Heart right ventricle (tissue), 16 donors: ENCODE measurements around the gene CLMN. TPM values are rescaled to one million over a fixed set of nuclear protein-coding genes. Genes with fewer than 3 reads are reported as not detected.

Experiments
- ATAC-seq, 8 donors: fragments of 200-7000 bp; cut with Tn5 transposase; one replicate each; pipeline ENCODE4 v1.9.1; 2020; ENCODE audit warnings: mild to moderate bottlenecking in 8 of 8, moderate library complexity in 8 of 8, moderate number of reproducible peaks in 1 of 8
- DNase-seq, 2 donors: peaks; one replicate each; pipeline ENCODE4 v3.0.0-alpha.2; 2020
- H3K27ac ChIP-seq, 10 donors: fragments of 200-600 bp; sonication (generic) in 2 of 10; one replicate each; pipeline versions ENCODE4 v1.5.0 to v1.8.0; 2020 to 2022; ENCODE audit warnings: mild to moderate bottlenecking in 3 of 10
- H3K27me3 ChIP-seq, 7 donors: fragments of 200-600 bp; one replicate each; pipeline ENCODE4 v1.8.0; 2021 to 2022; ENCODE audit warnings: mild to moderate bottlenecking in 2 of 7
- H3K36me3 ChIP-seq, 9 donors: fragments of 200-600 bp; sonication (generic) in 1 of 9; one replicate each; pipeline versions ENCODE4 v1.5.0 to v1.8.0; 2020 to 2022; ENCODE audit warnings: mild to moderate bottlenecking in 2 of 9
- H3K4me1 ChIP-seq, 9 donors: fragments of 200-600 bp; sonication (generic) in 1 of 9; one replicate each; pipeline versions ENCODE4 v1.5.0 to v1.8.0; 2020 to 2022; ENCODE audit warnings: mild to moderate bottlenecking in 4 of 9
- H3K4me3 ChIP-seq, 10 donors: fragments of 200-600 bp; sonication (generic) in 2 of 10; one replicate each; pipeline versions ENCODE4 v1.5.0 to v1.8.0; 2020 to 2022; ENCODE audit warnings: mild to moderate bottlenecking in 7 of 10, moderate library complexity in 2 of 10
- H3K9me3 ChIP-seq, 11 donors: fragments of 200-600 bp in 10 of 11; sonication (generic) in 2 of 11; one replicate each; pipeline versions ENCODE4 v1.5.0 to v1.8.0; 2013 to 2022; ENCODE audit warnings: mild to moderate bottlenecking in 2 of 11, control low read depth in 1 of 11, moderate library complexity in 1 of 11
- WGBS, 2 donors: extraction: QIAGEN DNeasy Blood & Tissue Kit; methylation state at CpG; one replicate each; pipeline ENCODE4 v1.1.7; 2013; ENCODE audit warnings: inconsistent platforms in 1 of 2; 5-methylcytosine and 5-hydroxymethylcytosine counted together
- intact Hi-C, 10 donors: fragments of 100-400 bp; cut with DNase I; formaldehyde crosslinking; loops; one replicate each; pipeline versions ENCODE4 v1.11.1 to v1.14.2; 2022
- polyA plus RNA-seq, 2 donors: library from polyadenylated mRNA; stranded (reverse); fragments of 200-250 nt; gene quantifications; one replicate each; pipeline ENCODE4 v1.2.3, GENCODE V29; 2013
- total RNA-seq, 10 donors: library from RNA; stranded (reverse); fragmentation: NEBNext Ultra II Directional in 3 of 10; extraction: Animal tissue kit (Norgen Biotek cat#: 25700) in 3 of 10; gene quantifications; one replicate each; pipeline versions ENCODE4 v1.2.1 to v1.2.4, GENCODE V29; 2021 to 2023
- TF ChIP-seq, protein P1 (sequence below), 9 donors: fragments of 200-600 bp; sonication (generic) in 2 of 9; IDR thresholded peaks; one replicate each; pipeline versions ENCODE4 v1.5.0 to v1.8.0; 2021 to 2022; ENCODE audit warnings: antibody characterized with exemption in 9 of 9, mild to moderate bottlenecking in 5 of 9, moderate library complexity in 1 of 9
- donor health status: Arrhythmogenic right ventricular cardiomyopathy.
- donor health status: ischemic (EF 13 %, LVEDD 7.1; RV severe dilation, severe dysfunction).
- donor health status: healthy with polysubstance abuse.
- donor health status: DM: no; HTN: yes; CAD: no.
- donor health status: DM: no; HTN: no; CAD: no.
- donor health status: ischemic (EF 25% LVEDD 6.9; RV normal size, moderate dysfunction).
- donor health status: ischemic (EF 25% LVEDD 5.7; RV mildly dilated, moderate dysfunction).
- donor health status: healthy.
- donor health status: DM: yes; HTN: yes; CAD: no.
- donor health status: Ischemic cardiomyopathy.
- donor health status: ischemic (EF 35%, LVEDD 5.7; RV mildly dilated, moderate dysfunction).
- donor health status: nonischemic (EF 11% LVEDD 7.7; RV severe dilation, severe dysfunction).
- donor health status: DM: yes; HTN: yes; CAD: no.
- donor health status: PGD.
- donor health status: ischemic (EF 29% LVEDD 5.4; RV normal size, mild dysfunction).
- donor health status: nonischemic (EF 23%, LVEDD 6.1; RV moderate dilation, normal function).

The CLMN gene
- total and polyA plus RNA-seq, 12 donors = 2.6 to 14.5 (median 5.9) TPM

DNA sequence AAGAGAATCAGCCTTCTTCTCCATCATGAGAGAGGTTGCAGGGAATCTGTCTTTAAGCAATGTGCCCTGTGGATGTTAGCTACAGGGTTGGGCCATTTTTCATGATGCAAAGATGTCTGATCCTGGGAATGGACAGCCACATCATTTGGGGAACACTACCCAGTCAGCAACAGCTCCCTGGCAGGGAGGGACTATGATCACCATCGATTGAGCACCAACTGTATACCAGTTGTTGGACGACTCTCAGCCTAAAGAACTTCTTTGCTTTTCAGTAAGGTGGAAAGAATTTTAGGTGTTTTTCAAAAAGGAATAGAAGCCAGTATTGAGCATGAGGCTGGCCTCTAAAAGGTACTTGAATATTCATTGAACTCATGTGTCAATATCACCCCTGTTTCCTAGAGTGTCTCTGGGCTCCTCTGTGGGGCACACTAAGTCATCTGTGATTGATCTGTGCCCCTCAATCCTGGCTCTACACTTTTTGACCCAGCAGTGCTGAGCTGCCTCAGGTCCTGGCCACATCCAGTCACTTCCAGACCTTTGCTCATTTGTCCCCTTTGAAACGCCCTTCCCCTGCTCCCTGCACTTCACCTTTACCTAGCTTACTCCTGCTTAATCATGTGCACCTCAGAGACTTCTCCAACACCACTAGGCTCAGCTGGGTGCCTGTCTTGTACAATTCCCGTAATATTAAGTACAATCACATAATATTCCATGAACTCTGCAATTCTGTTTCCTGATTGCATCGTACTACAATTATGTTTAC lies 2.2 kb upstream of the CLMN start:
- H3K36me3 ChIP-seq = no peaks in the 10 kb centered on the region
- no peak for ATAC-seq
- 88 to 91% methylated on average over 5 of the region's 5 CpGs for WGBS, 2 donors
- H3K27me3 ChIP-seq = peaks cover 0 to 16% (median 0%) of the 10 kb centered on the region in 7 donors
- intact Hi-C loops = loop anchor here in 3 of 10 donors (2.0 to 10.0 kb wide), 3 partner anchors 35 to 103 kb away; no protein-coding TSS in a partner anchor
- no peak for DNase-seq
- H3K9me3 ChIP-seq = no peaks in the 10 kb centered on the region
- H3K27ac ChIP-seq = peak overlapping the region in 2 of 10 donors; percentile 3 to 73
- H3K4me1 ChIP-seq = peaks cover 0 to 32% (median 19%) of the 10 kb centered on the region in 9 donors
- no peak overlapping the region for H3K4me3 ChIP-seq
- TF ChIP-seq, protein P1, sequence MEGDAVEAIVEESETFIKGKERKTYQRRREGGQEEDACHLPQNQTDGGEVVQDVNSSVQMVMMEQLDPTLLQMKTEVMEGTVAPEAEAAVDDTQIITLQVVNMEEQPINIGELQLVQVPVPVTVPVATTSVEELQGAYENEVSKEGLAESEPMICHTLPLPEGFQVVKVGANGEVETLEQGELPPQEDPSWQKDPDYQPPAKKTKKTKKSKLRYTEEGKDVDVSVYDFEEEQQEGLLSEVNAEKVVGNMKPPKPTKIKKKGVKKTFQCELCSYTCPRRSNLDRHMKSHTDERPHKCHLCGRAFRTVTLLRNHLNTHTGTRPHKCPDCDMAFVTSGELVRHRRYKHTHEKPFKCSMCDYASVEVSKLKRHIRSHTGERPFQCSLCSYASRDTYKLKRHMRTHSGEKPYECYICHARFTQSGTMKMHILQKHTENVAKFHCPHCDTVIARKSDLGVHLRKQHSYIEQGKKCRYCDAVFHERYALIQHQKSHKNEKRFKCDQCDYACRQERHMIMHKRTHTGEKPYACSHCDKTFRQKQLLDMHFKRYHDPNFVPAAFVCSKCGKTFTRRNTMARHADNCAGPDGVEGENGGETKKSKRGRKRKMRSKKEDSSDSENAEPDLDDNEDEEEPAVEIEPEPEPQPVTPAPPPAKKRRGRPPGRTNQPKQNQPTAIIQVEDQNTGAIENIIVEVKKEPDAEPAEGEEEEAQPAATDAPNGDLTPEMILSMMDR (IDR thresholded peaks at IDR 0.05) = no peak

DNA sequence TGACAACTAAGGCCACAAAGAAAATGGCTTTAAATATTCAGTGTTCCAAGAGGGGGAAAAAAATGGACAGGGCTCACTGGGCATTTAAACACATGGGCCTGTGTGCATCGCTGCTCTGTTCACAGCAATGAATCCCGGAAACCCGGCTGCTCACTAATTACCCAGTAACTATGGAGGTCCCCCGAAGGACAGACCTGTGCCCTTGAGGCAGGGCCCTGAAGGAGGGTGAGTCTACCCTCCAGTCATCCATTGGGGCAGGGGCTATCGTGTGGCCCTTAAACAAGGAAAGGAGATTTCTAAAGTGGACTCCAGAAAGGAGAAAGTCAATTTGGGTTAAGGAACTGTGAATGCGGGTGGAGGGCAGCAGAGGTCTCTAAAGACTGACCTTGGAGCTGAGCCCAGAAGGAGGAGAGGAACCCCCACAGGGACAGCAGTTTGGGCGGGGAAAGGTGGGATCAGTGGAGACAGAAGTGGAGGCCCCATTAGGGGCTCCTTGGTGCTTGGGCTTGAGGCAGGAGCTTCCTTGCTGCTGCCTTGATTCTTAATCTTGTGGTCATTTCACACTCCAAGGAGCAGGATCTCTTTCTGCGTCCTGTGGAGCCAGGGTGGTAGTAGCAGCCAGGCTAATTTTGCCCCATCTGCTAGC lies 1.4 kb upstream of the CLMN start:
- Histone ChIP-seq H3K4me3 (peak overlapping the region in 1 of 10 donors; percentile 40), H3K36me3 (no peaks in the 10 kb centered on the region), H3K9me3 (no peaks in the 10 kb centered on the region), H3K27ac (peak overlapping the region in 9 of 10 donors; percentile 37 to 82 (median 73)), H3K27me3 (peaks cover 0 to 13% (median 0%) of the 10 kb centered on the region in 7 donors), H3K4me1 (peaks cover 0 to 37% (median 19%) of the 10 kb centered on the region in 9 donors)
- intact Hi-C loops = loop anchor here in 3 of 10 donors (2.0 to 10.0 kb wide), 3 partner anchors 36 to 104 kb away; no protein-coding TSS in a partner anchor
- TF ChIP-seq, protein P1 (IDR thresholded peaks at IDR 0.05) = no peak
- ATAC-seq (no peak), DNase-seq (no peak)
- 89 to 91% methylated on average over 8 of the region's 8 CpGs for WGBS, 2 donors

DNA sequence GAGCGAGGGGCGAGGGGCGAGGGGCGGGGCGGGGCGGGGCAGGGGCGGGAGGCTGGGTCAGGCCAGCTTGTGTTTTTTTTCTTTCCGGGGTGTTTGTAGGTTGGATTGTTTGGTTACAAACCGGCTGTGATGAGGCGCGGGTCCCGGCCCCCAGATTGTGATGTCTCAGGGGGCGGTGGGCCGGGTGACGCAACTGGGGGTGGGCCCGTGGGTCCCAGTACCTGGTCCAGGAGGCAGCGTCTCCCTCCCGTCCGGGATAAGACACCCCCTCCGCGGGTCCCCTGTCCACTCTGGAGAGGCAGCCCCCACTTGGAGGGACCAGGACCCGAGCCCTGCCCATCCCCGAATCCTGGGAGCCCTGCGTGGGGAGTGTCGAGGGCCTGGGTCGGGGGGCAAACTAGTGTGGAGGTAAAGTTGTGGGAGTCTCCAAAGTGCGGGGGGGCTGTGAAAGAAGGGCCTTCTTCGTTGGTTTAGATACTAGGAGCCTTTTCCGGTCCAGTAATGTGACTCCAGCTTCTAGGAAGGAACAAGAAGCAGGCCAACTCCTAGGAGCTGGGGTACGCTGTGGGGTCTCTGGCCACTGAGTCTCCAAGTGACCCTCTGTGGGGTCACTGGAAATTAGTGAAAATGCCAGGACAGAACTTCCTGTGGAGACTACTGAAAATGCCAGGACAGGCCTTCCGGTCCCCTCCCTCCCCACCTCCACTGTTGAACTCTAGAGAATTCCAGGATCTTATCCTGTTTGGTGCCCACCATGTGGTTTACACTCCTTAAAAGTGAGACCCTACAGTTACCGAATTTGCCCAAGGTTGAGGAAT lies 579 bp upstream of the CLMN start:
- intact Hi-C loops = loop anchor here in 3 of 10 donors (2.0 to 10.0 kb wide), 3 partner anchors 37 to 105 kb away; no protein-coding TSS in a partner anchor
- peak in 5 of 8 donors; percentile 11 to 22 (median 13) for ATAC-seq
- Histone ChIP-seq H3K27ac (peak overlapping the region; percentile 44 to 82 (median 73)), H3K4me1 (peaks cover 0 to 45% (median 19%) of the 10 kb centered on the region in 9 donors), H3K4me3 (peak overlapping the region in 9 of 10 donors; percentile 20 to 58 (median 49)), H3K36me3 (no peaks in the 10 kb centered on the region), H3K9me3 (no peaks in the 10 kb centered on the region), H3K27me3 (peaks cover 0 to 13% (median 0%) of the 10 kb centered on the region in 7 donors)
- 29 to 33% methylated on average over 25 to 32 of the region's 32 CpGs for WGBS, 2 donors
- DNase-seq = peak in 1 of 2 donors; percentile 33
- TF ChIP-seq, protein P1 (IDR thresholded peaks at IDR 0.05) = no peak
